Stimulated activated CD4-positive, alpha-beta T cell treated with anti-CD3 and anti-CD28 coated beads, Interleukin-1b, Interleukin-23, amount 100 ng/mL, for 4 hours (primary cell): Measurements from ENCODE around the gene TUT1.

Experiments used
- DNase-seq, 2 donors: peaks; one replicate each; pipeline ENCODE4 v3.0.0-alpha.2; 2020; ENCODE audit warnings: low read depth in 2 of 2

TUT1 gene

GRCh38 chr11:62542111-62542745 lies 49.1 kb downstream of the TUT1 start:
- DNase-seq = no peak

- DNase-seq = no peak
Observed at GRCh38 chr11:62540804-62541701, 50.3 kb downstream of the TUT1 start.

DNA sequence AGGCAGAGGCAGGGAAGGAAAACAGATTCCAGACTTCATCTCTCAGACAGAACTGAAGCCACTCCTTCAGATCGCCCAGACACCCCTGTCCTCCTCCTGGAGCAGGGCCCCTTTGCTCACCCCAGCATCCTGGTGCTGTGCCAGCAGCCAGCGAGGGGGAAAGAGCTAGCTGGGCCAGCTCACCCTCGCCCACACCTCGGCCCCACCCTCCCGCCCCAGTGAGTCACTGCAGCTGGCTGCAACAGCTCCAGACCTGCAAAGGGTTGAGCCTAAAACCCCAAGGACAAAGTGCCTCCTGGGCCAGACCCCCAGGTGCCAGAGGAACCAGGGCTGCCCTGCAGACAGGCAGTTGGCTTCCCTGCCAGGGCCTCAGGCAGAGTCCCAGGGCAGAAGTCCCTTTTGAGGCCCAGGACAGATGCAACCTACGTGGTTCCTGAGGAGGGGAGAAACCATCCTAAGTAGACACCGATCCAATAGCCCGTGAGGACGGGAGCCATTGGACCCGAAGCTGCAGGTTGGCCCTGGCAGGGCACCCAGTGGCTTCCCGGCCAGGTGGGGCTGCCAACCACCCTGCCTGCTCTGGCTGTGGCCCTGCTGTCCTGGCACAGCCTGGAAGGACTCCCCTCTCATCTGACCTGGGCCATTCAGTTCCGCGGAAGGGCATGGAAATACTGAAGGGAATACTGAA lies 51.9 kb downstream of the TUT1 start:
- peak in 1 of 2 donors; percentile 35 for DNase-seq

DNA sequence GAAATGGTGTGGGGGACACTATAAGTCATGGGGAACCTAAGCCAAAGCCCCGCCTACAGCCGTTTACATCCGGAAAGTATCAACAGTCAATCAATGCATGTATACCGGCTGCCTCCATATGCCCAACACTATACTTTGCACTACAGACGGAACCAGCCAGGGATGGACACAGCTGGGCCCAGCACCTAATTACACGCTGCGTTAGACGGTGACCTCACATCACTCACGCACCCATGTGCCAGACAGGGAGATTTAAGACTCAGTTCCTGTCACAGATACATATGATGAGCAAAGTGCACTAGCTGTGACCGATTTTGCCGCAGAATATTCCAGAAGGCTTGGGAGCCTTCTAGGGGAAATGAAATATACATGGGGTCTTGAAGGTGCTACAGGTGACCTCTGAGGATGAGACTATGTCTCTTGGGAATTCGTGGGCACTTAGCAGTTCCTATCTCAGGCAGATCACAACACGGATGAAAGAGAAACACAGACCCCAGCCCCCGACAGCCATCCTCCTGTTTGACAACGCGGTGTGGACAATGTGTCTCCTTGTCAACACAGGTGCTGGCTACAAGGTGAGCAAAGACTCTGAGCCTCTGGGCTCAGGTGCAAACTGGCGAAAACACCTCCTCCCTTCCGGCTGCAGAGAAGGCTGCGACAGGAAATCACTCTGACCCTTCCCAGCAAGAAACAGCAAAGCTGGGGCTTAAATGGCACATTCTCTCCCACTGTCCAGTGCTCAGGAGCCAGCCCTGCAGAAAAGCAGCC lies 52.7 kb downstream of the TUT1 start:
- DNase-seq = no peak

DNA sequence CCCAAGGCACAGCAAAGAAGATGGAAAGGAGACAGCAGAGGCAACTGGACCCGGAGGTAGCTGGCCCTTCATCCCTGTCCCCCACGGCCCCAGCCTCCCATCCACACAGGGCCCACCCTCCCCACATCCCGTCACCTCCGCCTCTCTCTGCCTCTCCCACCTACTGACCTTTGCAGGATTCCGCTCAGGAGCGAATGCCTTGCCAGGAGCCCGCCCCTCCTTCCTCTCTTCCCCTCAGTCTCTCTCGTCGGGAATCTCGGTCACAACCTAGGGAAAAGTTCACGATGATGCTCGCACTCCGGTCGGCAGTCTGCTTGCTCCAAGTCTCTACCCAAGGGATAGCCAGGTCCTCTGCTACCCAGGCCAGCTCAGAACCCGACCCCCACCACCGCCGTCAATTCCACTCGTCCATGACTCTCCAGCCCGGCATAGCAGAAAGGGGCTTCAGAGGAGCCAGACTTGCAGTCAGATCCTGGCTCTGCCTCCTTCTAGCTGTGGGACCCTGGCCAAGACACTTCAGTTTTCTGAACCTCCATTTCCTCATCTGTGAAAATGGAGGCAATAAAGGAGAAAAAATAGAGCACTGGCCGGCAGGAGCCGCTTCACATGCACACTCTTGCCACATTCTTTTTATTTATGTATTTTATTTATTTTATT lies 54.9 kb downstream of the TUT1 start:
- DNase-seq = no peak

GRCh38 chr11:62535802-62536201 lies 55.5 kb downstream of the TUT1 start:
- no peak for DNase-seq

GRCh38 chr11:62534779-62535545 lies 56.4 kb downstream of the TUT1 start:
- DNase-seq = no peak

- DNase-seq = no peak
Observed at GRCh38 chr11:62532096-62532495, 59.2 kb downstream of the TUT1 start.
